NCI-H1436 treated with DMSO at 0.1 percent for 48 hours (cell line): ENCODE results near the gene BSDC1.

Experiments used
- DNase-seq: peaks from one replicate; lab custom pipeline; 2025; lab: John Stamatoyannopoulos, UW

BSDC1 gene

DNA sequence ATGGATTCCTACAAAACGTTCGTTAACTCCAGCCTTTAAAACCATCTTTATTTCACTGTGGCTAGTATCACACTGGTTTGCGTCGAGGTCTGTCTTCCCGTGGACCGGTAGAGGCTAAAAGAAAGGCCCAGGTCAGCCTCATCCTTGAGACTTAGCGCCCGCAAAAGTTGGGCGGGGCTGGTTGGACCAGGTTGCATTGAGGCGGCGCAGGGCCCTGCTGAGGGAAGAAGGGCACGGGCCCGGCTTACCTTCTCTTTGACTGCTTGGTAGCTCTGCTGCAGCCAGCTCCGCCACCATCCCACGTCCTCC is 455 bp downstream of the BSDC1 start:
- no peak for DNase-seq

DNA sequence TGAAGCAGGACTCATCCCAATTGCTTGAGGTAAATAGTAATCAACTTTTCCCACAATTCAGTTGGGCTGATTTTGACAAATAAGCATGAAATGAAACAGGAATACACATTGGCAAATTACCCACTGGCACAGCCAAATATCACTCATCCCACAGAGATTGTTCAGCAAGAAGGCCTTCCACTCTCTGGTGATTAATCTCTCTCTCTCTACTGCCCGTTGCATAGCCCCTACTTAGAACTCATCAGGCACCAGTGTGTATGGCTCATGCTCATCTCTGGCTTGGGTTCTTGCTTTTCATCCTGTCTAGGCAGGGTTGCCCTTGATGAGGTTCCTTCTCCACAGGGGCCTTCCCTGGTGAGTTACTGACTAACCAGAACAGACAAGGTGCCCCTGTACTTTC is 1.1 kb downstream of the BSDC1 start:
- DNase-seq, result no peak

DNA sequence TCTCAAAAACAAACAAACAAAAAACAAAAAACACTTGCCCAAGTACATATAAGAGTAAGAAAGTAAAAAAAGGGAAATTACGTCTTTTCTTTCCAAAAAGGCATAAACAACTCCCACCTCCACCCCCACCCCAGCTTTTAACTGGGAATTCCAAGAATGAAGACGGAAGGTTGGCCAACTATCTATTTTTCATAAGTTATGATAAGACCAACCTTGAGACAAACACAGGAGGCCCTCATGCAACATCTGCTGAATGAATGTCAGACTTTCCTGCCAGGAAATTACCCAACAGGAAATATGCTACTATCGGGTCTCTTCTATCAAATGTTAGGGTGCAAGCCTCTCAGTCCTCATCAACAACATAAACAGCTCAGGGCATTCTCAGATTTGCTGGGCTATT is 1.9 kb downstream of the BSDC1 start:
- no peak for DNase-seq

DNA sequence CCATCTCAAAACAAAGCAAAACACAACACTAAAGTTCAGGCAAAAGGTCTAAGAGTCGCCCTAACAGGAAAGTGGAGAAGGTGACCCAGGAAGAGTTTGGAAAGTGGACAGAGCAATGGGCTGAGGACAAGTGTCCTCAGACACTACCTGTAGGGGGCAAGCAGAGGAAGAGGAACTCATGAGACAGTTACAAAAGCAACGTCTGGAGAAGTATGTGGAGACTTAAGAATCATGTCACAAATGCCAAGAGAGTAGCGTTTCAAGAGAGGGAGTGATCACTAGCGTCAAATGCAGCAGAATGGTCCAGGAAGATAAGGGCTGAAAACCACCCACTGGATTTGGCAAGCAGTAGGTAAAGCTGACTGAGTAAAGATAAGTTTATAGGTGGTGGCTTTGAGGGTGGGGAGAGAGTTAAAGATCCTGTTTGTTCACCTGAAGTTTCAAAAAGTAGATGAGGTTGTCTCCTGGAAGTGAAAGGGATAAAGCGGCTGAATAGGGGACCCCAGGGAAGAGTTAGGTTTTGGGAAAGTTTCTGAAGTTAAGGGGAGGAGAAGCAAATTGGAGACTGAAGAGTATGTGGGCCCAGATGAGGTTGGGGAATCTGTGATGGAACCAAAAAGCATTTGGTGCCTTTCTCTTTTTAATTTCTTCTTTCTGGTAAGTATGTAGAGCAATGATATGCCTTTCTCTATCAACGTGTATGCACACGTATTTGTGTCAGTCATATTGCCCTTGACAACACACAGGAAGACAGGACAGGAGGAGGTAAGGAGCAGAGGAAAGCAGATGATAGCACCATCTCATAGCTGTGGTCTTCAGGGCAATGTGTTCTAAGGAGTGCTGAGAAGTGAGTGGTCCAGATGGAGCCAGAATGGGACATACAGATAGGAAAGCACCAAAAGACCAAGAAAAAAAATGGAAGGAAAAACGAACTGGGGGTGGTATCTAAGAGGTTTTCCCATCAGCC is 3.1 kb downstream of the BSDC1 start:
- DNase-seq, result no peak

DNA sequence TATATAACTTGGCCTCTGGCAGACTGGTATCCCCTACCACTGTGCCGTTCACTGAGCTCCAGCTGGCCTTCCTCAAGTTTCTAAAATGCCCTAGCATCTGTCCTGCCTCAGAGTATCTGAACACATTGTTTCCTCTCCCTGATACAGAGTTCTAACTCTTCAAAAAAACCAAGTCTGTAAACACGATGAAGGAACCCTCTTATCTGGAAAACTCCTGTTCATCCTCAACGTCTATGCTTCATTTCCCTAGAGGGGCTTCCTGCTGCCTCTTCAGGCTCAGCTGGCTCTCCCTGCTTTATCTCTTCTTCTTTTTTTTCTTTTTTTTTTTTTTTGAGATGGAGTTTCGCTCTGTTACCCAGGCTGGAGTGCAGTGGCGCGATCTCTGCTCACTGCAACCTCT is 5.6 kb downstream of the BSDC1 start:
- DNase-seq, result no peak

DNA sequence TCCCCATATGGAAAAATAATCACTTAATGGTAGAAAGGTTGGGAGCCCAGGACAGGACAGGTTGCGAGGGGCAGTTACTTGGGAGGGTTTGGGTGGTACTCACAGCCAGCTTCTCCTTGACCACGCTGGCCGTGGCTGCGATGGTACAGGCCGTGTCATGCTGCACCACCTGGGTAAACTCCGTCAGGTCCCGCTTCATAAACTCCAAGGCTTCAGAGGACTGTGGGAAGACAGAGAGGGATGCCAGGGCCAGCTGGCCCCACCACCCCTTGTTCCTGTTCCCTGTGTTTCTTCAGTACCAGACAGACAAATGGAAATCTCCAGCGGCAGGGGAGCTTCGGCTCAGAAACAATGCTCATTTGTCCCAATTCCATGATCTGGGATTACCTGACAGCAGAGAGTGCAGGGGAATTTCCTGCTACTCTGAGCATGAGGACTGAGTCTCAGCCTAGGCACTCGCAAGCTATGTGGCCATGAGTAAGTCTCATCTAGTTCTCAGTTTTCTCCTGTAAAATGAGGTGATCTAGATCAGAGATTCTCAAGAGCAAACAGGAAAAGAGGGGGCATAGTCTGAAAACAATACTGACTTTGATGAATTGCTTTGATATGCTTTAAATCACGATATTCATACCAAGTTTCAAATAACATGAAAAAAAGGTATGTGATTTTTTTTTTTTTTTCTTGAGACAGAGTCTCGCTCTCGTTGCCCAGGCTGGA is 7.4 kb downstream of the BSDC1 start:
- DNase-seq, result no peak

DNA sequence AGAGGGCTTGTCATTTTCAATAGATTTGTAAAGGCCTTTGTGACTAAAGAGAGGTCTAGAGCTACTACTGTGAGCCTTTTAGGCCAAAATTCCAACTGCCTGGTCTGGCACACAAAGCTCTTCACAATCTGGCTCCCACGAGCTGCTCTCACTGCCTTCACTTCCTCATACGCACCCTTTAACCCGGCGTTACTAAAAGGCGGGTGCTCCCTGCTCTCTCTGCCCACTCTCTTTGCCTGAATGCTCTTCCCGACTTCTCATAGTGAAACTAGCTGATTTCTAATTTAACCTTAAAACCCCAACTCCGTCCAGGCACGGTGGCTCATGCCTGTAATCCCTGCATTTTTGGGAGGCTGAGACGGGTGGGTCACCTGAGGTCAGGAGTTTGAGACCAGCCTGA is 14.2 kb downstream of the BSDC1 start:
- no peak for DNase-seq

DNA sequence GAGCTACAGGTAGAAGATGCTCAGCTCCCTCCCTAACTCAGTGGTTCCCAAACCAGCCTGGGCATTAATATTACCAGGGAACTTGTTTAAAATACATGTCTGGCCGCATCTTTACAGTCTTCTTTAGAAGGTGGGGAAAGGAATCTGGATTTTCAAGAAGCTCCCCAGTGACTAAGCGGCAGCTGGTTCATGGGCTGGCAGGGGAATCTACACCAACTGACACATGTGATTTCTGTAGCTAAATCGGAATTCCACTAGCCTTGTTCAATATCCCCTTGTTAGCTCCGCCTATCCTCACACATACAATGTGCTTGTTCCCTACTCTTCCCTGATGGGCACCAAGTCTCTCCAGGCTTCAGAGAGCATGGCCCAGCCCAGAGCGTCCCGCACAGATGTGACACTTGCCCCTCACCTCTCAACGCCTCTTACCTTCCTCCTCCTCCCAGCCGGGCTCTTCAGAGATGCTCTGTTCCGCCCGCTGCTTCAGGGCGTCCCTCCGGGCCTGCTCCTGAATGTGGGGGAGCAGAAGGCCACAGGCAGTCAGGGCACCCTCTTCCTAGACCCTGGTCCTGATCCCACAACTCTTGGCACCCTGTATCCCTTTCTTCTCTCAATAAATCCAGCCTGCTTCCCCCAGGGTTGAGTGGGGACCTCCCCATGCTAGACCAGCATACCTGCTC is 16.6 kb downstream of the BSDC1 start:
- no peak for DNase-seq

DNA sequence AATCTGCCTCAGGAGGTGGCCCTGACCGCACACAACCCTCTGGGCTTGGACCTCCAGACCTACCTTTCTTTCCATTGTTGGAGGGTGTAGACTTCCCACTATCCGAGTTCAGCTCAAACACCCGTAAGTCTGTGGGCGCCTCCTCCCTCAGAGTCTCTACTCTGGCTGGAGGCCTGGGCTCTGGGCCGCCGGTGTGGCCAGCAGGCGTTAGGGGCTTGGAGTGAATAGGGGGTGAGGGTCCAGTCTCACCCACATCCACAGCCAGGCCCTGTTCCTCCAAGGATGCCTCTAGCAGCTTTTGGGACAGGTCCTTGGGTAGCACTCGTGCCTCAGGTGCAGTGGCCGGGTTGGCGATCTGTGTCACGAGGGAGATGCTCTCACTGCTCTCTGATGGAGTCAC is 18.0 kb downstream of the BSDC1 start:
- DNase-seq, result no peak

DNA sequence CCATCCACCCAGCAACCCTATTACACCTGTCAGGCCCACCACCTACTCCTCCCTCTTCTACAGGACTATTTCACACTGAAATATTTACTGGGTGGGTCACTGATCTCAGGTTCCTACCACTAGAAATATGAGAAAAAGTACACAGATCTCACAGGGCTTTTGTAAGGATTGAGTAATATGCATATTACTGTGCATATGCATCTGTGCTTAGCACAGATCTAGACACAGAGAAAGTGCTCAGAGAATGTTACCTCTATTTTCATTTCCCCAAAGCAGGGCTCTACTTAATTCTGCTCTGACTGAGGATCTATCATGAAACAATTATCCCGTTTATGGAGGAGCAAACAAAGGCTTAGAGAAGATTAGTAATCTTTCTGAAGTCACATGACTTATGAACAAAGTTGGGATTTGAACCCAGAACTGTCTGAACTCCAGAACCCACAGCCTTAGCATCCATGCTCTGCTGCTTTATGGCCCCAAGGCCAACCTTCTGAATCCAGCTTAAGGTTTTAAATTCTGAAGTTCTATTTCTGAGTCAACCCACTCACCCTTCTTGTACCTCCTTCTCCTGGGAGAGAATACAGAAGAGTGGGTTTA is 20.1 kb downstream of the BSDC1 start:
- DNase-seq, result no peak

DNA sequence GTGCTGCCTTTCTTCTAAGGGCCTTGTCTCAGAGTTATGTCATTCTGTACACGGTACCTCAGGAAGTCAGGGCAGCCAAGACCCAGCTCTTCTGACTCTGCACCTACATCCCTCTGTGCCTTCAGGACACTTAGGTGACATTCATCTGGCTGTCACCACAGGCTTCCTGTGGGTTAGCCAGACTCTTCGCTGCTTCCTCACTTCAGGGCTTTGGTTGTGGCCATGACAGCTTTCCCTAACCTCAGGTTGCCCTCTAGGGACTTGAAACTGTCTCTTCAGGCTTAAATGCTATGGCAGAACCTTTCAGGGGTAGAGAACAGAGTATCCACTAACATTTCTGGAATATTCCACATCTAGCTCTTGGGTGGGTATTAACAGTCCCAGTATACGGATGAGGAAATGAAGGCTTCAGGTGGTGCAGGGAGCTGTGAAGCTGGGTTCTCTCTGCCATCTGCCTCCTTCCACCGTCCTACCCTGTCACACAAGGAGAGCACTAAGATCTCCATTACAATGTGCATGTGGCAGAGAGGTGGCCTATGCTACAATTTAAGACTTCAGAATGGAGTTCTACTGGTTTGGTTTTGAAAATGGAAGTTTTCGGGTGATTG is 22.0 kb downstream of the BSDC1 start:
- no peak for DNase-seq

DNA sequence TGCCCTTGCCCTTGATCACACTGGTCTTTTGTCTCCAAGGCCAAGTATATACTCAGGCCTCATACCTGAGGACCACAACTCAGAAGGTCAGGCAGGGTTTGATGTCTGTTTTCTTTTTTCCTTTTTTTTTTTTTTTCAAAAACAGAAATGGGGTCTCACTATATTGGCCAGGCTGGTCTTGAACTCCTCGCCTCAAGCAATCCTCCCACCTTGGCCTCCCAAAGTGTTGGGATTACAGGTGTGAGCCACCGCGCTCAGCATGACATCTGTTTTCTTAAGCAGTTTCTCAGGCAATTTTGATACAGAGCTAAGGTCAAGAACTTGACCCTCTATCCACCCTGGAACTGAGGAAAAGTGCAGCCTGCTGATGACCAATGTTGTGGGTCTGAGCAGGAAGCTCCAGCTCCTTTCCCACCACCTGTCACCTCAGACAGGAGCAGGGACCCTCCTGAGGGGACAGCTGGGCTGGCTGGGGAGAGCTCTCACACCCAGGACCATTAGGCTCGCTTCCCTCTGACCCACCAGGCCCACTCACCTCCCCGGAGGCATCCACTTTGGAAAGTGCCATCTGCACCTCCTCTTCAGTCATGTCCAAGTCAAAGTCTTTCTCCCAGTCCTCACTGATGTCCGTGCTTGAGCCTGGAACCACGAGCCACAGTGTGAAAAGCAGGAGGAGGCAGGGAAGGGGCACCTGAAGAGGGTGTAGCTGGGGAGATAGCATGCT is 26.2 kb downstream of the BSDC1 start:
- no peak for DNase-seq

DNA sequence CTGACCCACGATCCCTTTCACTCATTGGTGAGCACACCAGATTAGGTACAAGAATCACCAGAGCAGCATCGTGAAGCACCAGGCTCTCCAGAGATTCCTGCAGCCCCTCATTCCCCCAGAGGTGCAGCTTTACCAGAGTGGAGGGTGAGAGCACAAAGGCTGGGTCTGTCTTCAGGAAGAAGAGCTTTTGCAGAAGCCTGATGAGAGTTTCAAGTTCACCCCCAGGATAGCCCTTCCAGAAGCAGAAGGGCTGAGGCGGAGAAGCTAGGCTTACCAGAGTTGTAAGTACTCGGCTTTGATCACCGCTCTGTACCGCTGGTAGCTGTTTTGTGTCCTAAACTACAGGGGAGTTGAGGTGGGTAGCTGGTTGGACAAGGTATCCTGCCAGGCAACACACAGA is 28.8 kb downstream of the BSDC1 start:
- no peak for DNase-seq

DNA sequence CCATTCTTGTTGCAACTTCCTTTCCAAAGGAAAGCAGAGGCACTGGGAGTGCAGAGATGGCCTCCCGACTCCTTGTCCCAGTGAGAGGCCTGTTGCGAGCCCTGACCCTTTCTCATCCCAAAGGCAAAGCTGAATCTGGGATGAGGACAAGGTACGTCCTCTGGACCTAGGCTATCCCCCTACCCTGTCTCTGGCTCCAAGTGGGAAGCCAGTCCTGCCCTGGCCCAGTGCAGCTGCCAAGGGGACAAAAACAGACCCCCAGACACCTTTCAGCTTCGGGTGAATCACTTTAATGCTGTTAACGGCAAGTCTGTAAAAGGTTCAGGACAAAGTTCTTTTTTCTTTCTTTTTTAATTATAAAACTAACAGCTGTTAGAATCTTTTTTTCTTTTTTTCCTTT is 29.4 kb downstream of the BSDC1 start:
- no peak for DNase-seq

DNA sequence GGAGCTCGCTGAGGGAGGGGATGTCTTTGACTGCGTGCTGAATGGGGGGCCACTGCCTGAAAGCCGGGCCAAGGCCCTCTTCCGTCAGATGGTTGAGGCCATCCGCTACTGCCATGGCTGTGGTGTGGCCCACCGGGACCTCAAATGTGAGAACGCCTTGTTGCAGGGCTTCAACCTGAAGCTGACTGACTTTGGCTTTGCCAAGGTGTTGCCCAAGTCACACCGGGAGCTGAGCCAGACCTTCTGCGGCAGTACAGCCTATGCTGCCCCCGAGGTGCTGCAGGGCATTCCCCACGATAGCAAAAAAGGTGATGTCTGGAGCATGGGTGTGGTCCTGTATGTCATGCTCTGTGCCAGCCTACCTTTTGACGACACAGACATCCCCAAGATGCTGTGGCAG is 30.5 kb downstream of the BSDC1 start:
- no peak for DNase-seq

DNA sequence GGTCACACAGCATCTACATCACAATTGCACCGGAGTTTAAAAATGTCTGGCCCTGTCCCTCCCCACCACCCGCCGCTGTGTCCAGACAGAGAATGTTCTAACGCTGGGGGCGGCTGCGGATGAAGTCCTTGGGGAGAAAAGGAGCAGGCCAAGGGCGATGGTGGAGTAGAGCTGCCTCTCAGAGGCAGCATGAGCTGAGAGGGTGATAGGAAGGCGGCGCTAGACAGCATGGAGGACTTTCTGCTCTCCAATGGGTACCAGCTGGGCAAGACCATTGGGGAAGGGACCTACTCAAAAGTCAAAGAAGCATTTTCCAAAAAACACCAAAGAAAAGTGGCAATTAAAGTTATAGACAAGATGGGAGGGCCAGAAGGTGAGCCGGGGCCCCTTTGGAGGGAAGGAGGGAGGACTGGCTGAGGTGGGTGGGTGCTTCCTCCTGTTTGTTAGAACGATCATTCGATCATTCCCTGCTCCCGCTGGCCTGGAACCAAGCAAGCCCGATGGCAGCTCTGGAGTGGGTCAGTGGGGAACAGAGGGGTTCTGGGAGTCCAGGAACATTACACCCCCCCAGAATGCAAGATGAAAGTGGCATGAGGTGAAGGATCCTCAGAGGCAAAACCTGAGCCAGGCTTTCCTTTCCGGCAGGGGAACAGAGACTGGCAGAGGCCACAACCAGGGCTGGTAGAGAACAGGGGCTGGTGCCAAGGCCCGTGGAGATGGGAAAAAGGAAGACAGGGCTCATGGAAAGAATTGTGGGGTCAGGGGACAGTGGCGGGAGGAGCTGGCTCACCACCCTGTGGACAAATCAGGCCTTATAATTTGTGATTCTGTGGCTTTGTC is 31.5 kb downstream of the BSDC1 start, which contains the start of the genes FAM229A and TSSK3:
FAM229A (minus strand) TSS at position 12 of the 840 bp plus-strand sequence. CDS start 394 bp downstream, outside the sequence.
TSSK3 (plus strand) TSS at position 66 of the 840 bp plus-strand sequence; CDS start at position 229, 163 bp downstream.
- no peak for DNase-seq

DNA sequence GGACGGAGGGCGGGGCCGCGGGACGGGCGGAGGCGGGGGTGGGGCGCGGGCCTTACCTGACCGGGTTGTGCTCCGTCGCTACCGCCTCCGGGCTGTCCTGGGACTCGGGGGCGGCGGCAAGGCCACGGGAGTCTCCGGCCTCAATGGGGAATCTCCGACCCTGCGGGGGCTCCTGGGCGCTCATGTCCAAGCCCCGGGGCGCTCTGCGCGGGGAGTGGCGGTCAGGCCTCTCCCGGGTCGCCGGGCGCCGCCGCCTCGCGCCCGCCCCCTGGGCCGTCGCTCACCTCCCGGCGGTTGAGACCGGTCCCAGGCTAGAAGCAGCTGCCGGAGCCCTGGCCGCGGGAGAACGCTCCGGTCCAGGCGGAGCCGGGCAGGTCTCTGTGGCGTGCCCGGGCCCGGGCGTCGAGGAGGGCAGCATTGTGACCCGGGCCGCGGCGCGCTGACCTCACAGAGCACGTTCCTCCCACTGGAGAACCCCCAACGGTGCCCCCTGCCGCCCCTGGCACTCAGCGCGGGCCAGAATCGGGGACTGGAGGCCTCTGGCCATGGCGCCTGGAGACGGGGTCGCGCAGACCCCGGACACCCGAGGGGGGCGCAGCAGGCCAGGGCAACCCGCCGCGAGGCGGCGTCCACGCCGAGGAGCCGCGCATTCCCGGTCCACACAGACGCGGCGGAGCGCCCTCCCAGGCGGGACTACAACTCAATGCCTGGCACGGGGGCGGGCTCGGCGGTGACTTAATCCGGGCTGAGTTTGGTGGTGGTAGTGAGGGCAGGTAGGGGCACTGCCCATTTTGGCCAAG is 32.4 kb downstream of the BSDC1 start:
- no peak for DNase-seq

DNA sequence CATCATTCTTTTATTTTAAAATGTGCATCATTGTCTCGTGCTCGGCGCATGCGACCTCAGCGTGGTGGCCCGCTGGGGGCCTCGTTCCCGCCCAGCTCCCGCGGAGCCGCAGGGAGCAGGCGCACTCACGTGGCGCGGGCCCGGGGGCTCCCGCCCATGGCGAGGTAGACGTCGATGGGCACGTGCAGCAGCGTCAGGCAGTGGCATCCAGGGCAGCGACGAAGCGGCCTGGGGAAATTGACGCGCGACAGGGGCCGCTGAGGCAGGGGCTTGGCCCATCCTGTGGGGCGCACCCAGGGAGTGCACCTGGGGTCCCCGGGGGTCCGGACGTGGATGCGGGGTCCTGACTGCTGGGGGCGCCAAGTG is 33.0 kb downstream of the BSDC1 start:
- no peak for DNase-seq

DNA sequence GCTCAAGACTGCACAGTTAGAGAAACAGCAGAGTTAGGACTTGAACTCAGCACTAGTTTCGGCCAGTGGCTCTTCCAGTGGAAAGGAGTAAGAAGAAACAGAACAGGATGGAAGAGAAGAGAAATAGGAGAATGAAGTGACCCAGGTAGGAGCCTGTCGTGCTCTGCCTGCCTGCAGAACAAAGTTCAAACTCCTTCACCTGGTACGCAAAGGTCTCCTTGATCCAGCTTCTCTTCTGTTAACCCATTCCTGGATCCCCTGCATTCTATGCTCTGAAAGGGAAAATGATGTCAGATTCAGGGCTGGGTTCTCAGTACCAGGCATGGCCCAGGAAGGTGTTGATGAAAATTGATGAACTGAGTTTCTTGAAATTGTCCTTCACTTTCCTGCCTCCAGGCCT is 35.8 kb downstream of the BSDC1 start:
- no peak for DNase-seq

DNA sequence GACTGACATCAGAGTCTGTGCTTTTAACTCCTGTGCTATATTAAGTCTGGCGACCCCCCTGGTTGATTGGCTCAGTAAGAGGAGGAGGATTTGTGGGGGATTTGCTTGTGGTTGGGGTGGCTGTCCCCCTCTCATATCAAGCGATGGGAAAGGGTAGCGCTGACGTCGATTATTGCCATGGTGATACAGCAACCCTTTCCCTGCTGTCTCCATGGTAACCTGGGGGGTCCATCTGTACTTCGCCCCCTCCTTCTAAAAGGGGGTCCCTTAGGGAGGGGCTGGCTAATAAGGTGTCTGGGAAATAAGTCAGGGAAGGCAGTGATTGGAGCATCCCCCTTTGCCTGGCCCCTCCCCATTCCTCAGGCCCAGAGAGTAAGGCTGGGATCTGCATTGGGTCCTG is 36.6 kb downstream of the BSDC1 start:
- DNase-seq, result no peak
